ENCODE data around the gene SUGP2.

Gene SUGP2

GRCh38 chr19:19033426-19034203, at the start of gene SUGP2, which contains the start of gene ARMC6:
SUGP2 (minus strand) TSS chr19:19033517; CDS start chr19:19031071, 2,446 bp downstream.
ARMC6 (plus strand) TSS chr19:19033603; CDS start chr19:19034210, 607 bp downstream.
- TF ChIP-seq, protein P1, sequence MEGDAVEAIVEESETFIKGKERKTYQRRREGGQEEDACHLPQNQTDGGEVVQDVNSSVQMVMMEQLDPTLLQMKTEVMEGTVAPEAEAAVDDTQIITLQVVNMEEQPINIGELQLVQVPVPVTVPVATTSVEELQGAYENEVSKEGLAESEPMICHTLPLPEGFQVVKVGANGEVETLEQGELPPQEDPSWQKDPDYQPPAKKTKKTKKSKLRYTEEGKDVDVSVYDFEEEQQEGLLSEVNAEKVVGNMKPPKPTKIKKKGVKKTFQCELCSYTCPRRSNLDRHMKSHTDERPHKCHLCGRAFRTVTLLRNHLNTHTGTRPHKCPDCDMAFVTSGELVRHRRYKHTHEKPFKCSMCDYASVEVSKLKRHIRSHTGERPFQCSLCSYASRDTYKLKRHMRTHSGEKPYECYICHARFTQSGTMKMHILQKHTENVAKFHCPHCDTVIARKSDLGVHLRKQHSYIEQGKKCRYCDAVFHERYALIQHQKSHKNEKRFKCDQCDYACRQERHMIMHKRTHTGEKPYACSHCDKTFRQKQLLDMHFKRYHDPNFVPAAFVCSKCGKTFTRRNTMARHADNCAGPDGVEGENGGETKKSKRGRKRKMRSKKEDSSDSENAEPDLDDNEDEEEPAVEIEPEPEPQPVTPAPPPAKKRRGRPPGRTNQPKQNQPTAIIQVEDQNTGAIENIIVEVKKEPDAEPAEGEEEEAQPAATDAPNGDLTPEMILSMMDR (IDR thresholded peaks at IDR 0.05) = no peak

DNA sequence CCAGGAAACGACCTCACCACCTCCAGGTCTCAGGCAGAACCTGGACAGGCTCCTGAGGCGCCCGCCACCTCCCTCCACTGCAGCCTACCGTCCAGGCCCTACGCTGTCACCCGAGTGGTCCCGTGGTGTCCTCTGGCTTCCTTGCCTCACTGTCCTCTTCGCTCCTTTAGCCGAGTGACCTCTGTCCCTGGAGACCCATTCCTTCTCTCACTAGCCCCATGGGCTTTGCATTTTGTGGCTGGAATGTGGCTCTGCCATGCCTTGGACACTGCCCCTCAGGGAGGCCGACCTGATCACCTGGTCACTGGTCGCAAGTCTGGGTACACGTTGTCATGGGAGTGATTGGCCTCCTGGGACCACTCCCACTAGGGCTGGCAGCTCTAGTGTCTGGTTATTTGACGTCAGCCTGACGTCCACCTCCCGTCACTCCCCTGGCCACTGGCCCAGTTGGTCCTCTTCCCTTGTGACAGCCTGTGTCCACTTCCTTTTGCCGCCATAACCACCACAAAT, 48.4 kb upstream of the SUGP2 start:
- TF ChIP-seq, protein P1 (IDR thresholded peaks at IDR 0.05) = no peak

GRCh38 chr19:19079571-19079970, 46.3 kb upstream of the SUGP2 start:
- TF ChIP-seq, protein P1 (IDR thresholded peaks at IDR 0.05) = no peak

- TF ChIP-seq, protein P1 (IDR thresholded peaks at IDR 0.05) = no peak
Measured at GRCh38 chr19:19078801-19079200, 45.5 kb upstream of the SUGP2 start.

DNA sequence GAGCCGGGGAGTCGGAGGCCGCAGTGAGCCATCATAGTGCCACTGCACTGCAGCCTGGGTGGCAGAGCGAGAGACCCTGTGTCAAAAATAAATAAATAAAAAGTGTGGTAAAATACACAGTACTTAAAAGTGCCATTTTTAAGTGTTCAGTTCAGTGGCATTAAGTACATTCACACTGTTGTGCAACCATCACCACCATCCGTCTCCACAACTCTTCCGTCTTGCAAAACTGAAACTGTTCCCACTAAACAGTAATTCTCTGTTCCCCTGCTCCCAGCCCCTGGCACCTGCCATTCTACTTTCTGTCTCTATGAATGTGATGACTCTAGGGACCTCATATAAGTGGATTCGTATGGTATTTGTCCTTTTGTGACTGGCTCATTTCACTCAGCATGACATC, 43.8 kb upstream of the SUGP2 start:
- TF ChIP-seq, protein P1 (IDR thresholded peaks at IDR 0.05) = no peak

DNA sequence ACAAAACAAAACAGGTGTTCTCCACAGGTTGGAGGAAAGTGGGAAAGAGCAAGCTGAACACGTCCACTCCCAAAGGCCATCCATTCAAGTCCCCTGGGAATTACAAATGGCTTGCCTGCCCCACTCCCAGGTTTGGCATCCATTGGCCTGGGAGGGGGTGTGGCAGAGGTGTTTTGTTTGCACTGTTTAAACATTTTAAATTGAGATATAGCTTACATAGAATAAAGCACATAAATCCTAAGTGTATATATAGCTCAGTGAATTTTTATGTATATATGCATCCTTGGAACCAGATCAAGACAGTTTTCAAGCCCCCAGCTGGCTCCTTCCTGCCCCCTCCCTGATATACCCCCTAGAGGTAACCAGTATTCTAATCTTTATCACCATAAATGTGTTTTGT, 43.2 kb upstream of the SUGP2 start:
- TF ChIP-seq, protein P1 (IDR thresholded peaks at IDR 0.05) = no peak

GRCh38 chr19:19075126-19075525, 41.8 kb upstream of the SUGP2 start:
- TF ChIP-seq, protein P1 (IDR thresholded peaks at IDR 0.05) = no peak

All from LNCAP (cell line).